WERI-Rb-1 (cell line): Measurements from ENCODE around the gene SP6.
A peak's percentile ranks its signal among the peaks of the same experiment; 100 is the strongest.

Experiments
- DNase-seq: peaks from one replicate; pipeline ENCODE4 v3.0.0-alpha.2; 2020
- H3K27ac ChIP-seq: fragments of 250-450 bp; sonication (Bioruptor Pico); 2 replicates; pipeline ENCODE4 v1.5.1; 2020; ENCODE audit warnings: mild to moderate bottlenecking, moderate library complexity
- H3K27me3 ChIP-seq: fragments of 250-450 bp; sonication (Bioruptor Pico); 2 replicates; pipeline ENCODE4 v1.5.1; 2021; ENCODE audit warnings: mild to moderate bottlenecking, low read depth, moderate library complexity; ENCODE audit not compliant: insufficient read depth, severe bottlenecking
- H3K36me3 ChIP-seq: fragments of 250-450 bp; sonication (Bioruptor Pico); 2 replicates; pipeline ENCODE4 v1.5.1; 2020; ENCODE audit warnings: mild to moderate bottlenecking, moderate library complexity
- H3K4me3 ChIP-seq: 2 replicates; pipeline ENCODE4 v1.5.1; 2011; ENCODE audit warnings: low read depth, mild to moderate bottlenecking, control low read depth, low read length
- H3K9me3 ChIP-seq: fragments of 250-450 bp; sonication (Bioruptor Pico); 2 replicates; pipeline ENCODE4 v1.5.1; 2021; ENCODE audit warnings: mild to moderate bottlenecking, moderate library complexity; ENCODE audit not compliant: severe bottlenecking
- TF ChIP-seq, protein P1 (sequence below): IDR thresholded peaks from 2 replicates; pipeline ENCODE4 v1.5.1; 2011; ENCODE audit warnings: low read depth, mild to moderate bottlenecking, control low read depth, inconsistent platforms, low read length

The SP6 gene

DNA sequence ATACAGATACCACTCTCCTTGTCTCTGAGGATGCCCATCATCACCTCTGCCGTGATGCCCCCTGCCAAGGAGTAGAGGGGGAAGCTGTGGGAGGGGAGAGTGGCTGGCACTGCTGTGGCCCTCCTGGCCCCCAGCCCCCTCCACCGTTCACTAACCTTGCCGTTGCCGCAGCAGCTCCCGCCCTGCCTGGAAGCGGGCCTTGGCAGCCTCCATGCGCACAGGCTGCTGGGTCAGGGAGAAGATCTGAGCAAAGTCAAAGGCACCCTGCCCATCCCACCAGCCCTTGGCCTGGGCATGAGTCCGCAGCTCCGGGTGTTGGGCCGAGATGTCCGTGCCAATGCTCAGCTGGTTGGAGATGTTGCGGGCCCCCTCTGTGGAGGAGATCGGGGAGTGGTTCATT, 12.3 kb downstream of the SP6 start:
- no peak for DNase-seq
- Histone ChIP-seq H3K27ac (no peak overlapping the region), H3K4me3 (no peak overlapping the region), H3K36me3 (peaks cover 43% of the 10 kb centered on the region), H3K9me3 (no peaks in the 10 kb centered on the region), H3K27me3 (no peaks in the 10 kb centered on the region)
- TF ChIP-seq, protein P1, sequence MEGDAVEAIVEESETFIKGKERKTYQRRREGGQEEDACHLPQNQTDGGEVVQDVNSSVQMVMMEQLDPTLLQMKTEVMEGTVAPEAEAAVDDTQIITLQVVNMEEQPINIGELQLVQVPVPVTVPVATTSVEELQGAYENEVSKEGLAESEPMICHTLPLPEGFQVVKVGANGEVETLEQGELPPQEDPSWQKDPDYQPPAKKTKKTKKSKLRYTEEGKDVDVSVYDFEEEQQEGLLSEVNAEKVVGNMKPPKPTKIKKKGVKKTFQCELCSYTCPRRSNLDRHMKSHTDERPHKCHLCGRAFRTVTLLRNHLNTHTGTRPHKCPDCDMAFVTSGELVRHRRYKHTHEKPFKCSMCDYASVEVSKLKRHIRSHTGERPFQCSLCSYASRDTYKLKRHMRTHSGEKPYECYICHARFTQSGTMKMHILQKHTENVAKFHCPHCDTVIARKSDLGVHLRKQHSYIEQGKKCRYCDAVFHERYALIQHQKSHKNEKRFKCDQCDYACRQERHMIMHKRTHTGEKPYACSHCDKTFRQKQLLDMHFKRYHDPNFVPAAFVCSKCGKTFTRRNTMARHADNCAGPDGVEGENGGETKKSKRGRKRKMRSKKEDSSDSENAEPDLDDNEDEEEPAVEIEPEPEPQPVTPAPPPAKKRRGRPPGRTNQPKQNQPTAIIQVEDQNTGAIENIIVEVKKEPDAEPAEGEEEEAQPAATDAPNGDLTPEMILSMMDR = no peak

DNA sequence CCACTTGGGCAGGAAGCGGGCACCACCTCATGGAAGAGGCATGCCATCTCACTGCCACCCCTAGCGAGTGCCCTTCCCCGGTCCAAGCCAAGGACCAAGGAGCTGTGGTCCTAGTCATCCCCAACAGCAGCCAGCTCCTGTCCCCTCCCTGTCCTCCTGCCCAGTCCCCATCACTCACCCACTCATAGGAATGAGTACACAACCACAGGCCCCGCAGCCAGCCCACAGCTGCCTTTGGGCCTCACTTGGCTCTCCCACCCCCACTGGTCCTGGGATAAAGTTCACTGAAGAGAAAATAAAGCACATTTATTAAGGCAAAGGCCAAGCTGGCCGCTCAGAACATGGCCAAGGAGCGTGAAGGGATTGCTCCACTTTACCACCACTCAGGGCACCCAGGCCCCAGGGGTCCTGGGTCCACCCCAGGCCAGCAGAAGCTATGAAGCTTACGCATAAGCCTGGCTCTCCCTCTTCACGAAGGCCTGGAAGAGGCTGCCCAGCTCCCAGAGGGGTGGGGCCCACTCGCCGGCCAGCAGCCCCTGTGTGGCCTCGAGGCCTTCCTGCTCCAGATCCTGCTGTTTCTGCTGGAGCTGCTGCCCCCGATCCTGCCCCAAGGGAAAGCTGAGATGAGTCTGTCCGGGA, 13.4 kb downstream of the SP6 start:
- no peak for DNase-seq
- H3K27me3 ChIP-seq = no peaks in the 10 kb centered on the region
- H3K36me3 ChIP-seq = peaks cover 43% of the 10 kb centered on the region
- H3K9me3 ChIP-seq = no peaks in the 10 kb centered on the region
- H3K27ac ChIP-seq = no peak overlapping the region
- no peak overlapping the region for H3K4me3 ChIP-seq
- TF ChIP-seq, protein P1 = no peak

DNA sequence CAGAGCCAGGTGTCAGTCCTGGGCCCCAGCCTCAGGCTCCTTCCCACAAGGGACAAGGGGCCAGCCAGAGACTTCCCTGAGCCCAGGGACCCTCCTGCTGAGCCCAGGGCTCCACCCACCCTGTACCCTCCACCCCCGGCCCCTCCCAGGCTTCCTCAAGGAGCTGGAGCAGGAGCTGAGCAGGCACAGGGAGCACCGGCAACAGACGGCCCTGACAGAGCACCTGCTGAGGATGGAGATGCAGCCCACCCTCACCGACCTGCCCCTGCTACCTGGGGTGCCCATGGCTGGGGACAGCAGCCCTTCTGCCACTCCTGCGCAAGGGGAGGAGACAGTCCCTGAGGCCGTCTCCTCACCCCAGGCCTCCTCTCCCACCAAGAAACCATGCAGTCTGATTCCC, 14.4 kb downstream of the SP6 start:
- DNase-seq = no peak
- TF ChIP-seq, protein P1 = no peak

DNA sequence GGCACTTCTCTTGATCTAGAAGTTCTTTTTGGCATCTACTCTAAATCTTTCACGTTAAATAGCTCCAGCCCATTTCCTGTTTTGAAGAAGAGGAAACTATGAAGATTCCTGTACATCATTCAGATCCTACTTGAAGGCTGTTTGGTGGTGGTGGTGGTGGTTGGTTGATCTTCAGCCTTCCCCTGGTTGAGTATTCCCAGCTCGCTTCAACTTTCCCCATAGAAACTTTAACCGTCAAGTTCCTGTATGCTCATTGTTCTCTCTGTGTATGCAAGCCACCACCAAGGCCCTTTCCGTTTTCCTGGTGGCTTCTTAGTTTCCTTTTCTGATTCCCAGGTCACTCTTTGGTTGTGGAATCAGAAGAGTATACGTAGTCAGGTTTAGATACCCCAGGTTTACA, 16.2 kb downstream of the SP6 start:
- no peak for DNase-seq
- Histone ChIP-seq H3K9me3 (no peaks in the 10 kb centered on the region), H3K27ac (no peak overlapping the region), H3K27me3 (no peaks in the 10 kb centered on the region), H3K36me3 (peaks cover 36% of the 10 kb centered on the region), H3K4me3 (no peak overlapping the region)
- TF ChIP-seq, protein P1 = no peak

More for the DNA sequence above, 14.4 kb downstream of the SP6 start:
- no peaks in the 10 kb centered on the region for H3K27me3 ChIP-seq
- peaks cover 43% of the 10 kb centered on the region for H3K36me3 ChIP-seq
- H3K27ac ChIP-seq = no peak overlapping the region
- no peaks in the 10 kb centered on the region for H3K9me3 ChIP-seq
- no peak overlapping the region for H3K4me3 ChIP-seq

DNA sequence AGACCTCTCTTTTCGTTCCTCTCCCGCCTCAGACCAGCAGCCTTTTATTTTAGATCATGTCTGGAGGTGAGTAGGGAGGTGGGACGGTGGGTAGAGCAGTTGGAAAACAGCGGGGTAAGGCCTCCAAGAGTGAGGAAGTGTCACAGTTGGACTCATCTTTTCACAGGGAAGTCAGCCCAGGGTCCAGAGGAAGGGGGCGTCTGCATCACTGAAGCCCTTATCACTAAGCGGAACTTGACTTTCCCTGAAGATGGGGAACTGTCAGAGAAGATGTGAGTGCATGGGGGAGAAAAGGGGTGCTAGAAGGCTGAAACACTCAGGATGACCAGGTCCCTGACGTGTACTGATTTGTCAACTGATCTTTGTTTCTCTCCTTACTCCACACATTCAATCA, 19.0 kb downstream of the SP6 start:
- DNase-seq = no peak
- TF ChIP-seq, protein P1 = no peak
- Histone ChIP-seq H3K9me3 (no peaks in the 10 kb centered on the region), H3K27ac (peak overlapping the region; percentile 5), H3K36me3 (peaks cover 26% of the 10 kb centered on the region), H3K27me3 (no peaks in the 10 kb centered on the region), H3K4me3 (peak overlapping the region; percentile 78)
